Measurements from ENCODE around the gene ZNF561. TPM values are rescaled to one million over a fixed set of nuclear protein-coding genes. Genes with fewer than 3 reads are reported as not detected.

ZNF561 gene
- total RNA-seq, 6 donors from 2014 or later = 12.6 to 37.5 (median 26.0) TPM

DNA sequence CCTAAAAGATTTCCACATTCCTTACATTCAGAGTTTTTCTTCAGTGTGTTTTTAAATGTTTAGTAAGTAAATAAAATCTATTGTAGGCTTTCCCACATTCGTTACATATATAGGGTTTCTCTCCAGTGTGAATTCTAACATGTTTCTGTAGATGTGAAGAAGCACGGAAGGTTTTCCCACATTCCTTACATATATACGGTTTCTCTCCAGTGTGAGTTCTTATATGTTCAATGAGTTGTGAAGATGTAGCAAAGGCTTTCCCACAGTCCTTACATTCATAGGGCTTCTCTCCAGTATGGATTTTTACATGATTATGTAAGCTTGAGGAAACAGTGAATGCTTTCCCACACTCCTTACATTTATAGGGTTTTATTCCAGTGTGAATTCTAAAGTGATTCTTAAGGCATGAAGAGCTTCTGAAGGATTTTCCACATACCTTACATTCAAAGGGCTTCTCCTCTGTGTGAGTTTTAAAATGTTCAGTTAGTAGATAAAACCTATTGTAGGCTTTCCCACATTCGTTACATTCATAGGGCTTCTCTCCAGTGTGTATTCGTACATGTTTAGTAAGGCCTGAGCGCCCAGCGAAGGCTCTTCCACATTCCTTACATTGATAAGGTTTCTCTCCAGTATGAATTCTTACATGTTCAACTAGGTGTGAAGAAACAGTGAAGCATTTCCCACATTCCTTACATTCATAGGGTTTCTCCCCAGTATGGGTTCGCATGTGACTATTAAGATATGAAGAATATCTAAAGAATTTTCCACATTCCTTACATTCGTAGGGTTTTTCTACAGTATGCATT lies 54.9 kb downstream of the ZNF561 start:
- no peak for ATAC-seq (ENCODE audit: low FRiP score in 2 of 2)
- TF ChIP-seq POLR2A (IDR thresholded peaks at IDR 0.05) (no peak), EP300 (IDR thresholded peaks at IDR 0.05) (no peak), POLR2AphosphoS5 (IDR thresholded peaks at IDR 0.05) (no peak)
- TF ChIP-seq, protein P1, sequence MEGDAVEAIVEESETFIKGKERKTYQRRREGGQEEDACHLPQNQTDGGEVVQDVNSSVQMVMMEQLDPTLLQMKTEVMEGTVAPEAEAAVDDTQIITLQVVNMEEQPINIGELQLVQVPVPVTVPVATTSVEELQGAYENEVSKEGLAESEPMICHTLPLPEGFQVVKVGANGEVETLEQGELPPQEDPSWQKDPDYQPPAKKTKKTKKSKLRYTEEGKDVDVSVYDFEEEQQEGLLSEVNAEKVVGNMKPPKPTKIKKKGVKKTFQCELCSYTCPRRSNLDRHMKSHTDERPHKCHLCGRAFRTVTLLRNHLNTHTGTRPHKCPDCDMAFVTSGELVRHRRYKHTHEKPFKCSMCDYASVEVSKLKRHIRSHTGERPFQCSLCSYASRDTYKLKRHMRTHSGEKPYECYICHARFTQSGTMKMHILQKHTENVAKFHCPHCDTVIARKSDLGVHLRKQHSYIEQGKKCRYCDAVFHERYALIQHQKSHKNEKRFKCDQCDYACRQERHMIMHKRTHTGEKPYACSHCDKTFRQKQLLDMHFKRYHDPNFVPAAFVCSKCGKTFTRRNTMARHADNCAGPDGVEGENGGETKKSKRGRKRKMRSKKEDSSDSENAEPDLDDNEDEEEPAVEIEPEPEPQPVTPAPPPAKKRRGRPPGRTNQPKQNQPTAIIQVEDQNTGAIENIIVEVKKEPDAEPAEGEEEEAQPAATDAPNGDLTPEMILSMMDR (IDR thresholded peaks at IDR 0.05) = no peak
- Histone ChIP-seq H3K9me3 (peaks cover 97 to 99% (median 98%) of the 10 kb centered on the region in 4 donors), H3K4me3 (no peak overlapping the region), H3K4me1 (no peaks in the 10 kb centered on the region), H3K27me3 (no peaks in the 10 kb centered on the region), H3K27ac (no peak overlapping the region), H3K36me3 (peaks cover 32 to 79% (median 66%) of the 10 kb centered on the region in 4 donors)
- no peak for DNase-seq
- WGBS, 2 donors = 96% methylated on average over 9 of the region's 9 CpGs

Other genes starting within 250 kb of the ZNF561 start
- gene ZNF266, start 185.7 kb downstream of the ZNF561 start, total RNA-seq = 10 to 100 TPM; 19.2 to 49.2 (median 25.6) TPM
- not detected for gene ZNF560, start 122.6 kb downstream of the ZNF561 start, total RNA-seq
- 10 to 100 TPM; 10.4 to 29.3 (median 12.1) TPM for gene ZNF426, start 82.6 kb downstream of the ZNF561 start, total RNA-seq
- gene ZNF121, start 36.7 kb downstream of the ZNF561 start, total RNA-seq = 10 to 100 TPM in 5 of 6 donors, 1 to 10 TPM in 1; 8.3 to 32.6 (median 25.2) TPM
- 10 to 100 TPM; 21.4 to 33.2 (median 24.3) TPM for gene ZNF562, start 53.9 kb upstream of the ZNF561 start, total RNA-seq
- gene ZNF846, start 147.5 kb upstream of the ZNF561 start, total RNA-seq = 10 to 100 TPM in 5 of 6 donors, 1 to 10 TPM in 1; 5.6 to 36.7 (median 15.0) TPM
- 10 to 100 TPM; 14.8 to 48.2 (median 32.3) TPM for gene FBXL12, start 197.8 kb upstream of the ZNF561 start, total RNA-seq
- gene UBL5, start 206.7 kb upstream of the ZNF561 start, total RNA-seq = 100 to 1,000 TPM in 5 of 6 donors, 10 to 100 TPM in 1; 61.8 to 405 (median 255) TPM
- 10 to 100 TPM; 38.8 to 87.5 (median 70.7) TPM for gene PIN1, start 214.1 kb upstream of the ZNF561 start, total RNA-seq